Stimulated activated CD4-positive, alpha-beta T cell treated with anti-CD3 and anti-CD28 coated beads, Interleukin-4, amount 100 ng/mL, for 1 hour (primary cell): Measurements from ENCODE around the gene TERB2.
A peak's percentile ranks its signal among the peaks of the same experiment; 100 is the strongest.
"Not testable (repeated sequence)": the region's sequence is repeated elsewhere in the genome, so short reads cannot be mapped to it uniquely, and the experiment has no call there.

Source experiments
- DNase-seq: peaks from one replicate; pipeline ENCODE4 v3.0.0-alpha.2; 2020

TERB2 gene

DNA sequence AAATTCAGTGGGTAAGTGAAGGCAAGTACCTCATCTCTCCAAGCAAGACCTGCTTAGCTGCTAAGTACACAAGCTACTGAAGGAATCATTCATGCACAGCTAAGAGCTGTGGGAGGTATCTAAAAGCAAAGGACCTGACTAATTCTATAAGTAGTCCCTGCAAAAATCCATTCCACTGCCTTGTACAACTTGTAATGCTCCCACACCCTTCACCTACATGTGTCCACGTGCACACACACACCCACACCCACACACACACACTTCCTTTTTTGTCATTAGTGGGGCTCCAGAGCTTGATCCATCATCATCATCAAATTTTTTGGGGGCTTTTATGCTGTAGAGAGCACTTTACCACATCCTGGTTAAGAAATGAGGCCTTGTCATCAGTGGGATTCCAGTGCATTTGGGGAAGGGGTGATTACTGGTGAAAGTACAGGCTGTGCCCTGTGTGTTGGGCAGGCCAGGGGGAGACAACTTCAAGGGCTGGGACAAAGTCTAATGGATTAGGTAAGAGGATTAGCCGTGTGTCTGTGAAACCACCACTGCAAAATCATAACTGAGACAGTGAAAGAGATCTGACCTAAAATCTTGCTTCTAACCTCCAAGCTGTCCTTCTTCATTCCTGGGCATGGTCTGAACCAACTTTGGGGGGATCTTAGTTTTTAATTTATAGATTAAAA lies 47.4 kb downstream of the TERB2 start:
- DNase-seq: not testable (repeated sequence)

DNA sequence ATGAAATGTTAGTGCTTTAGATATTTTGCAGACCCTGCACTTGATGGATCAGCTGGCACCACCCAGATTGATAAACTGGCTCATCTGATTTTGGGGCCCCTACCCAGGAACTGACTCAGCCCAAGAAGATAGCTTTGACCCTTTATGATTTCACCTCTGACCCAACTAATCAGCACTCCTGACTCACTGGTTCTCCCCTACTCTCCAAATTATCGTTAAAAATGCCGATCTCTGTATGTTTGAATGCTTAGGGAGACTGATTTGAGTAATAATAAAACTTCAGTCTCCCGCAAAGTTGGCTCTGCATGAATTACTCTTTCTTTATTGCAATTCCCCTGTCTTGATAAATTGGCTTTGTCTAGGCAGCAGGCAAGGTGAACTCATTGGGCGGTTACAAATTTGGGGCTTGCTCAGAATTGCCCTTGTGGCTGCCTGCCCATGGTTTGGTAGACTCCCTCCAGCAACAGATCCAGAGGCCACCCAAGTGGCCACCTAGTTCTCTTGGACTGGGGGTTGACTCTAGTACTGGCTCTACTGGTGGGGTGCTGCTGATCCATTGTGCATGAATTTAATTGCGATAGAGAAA lies 48.2 kb downstream of the TERB2 start:
- not testable (repeated sequence) for DNase-seq

DNA sequence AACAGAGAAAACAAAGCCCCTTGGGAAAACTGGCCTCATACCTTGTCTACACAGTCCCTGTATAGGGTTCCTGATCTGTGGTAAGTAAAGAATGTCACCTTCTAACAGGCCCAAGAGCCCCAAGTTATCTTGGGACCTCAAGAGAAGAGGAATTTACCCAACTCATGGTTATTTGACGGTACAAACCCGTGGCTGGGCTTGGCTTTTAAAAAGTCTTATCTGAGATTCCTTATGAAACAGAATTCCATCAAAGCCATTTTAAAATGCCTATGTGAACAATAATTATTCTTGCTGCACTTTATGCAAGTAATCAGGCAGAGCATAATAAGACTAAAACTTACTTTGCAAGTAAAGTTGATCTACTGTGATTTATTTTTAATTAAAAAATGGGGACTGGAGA lies 52.6 kb downstream of the TERB2 start:
- DNase-seq: no peak

DNA sequence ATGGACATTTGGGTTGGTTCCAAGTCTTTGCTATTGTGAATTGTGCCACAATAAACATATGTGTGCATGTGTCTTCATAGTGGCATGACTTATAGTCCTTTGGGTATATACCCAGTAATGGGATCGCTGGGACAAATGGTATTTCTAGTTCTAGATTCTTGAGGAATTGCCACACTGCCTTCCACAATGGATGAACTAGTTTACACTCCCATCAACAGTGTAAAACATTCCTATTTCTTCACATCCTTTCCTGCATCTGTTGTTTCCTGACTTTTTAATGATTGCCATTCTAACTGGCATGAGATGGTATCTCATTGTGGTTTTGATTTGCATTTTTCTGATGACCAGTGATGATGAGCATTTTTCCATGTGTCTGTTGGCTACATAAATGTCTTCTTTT lies 58.6 kb downstream of the TERB2 start:
- not testable (repeated sequence) for DNase-seq

DNA sequence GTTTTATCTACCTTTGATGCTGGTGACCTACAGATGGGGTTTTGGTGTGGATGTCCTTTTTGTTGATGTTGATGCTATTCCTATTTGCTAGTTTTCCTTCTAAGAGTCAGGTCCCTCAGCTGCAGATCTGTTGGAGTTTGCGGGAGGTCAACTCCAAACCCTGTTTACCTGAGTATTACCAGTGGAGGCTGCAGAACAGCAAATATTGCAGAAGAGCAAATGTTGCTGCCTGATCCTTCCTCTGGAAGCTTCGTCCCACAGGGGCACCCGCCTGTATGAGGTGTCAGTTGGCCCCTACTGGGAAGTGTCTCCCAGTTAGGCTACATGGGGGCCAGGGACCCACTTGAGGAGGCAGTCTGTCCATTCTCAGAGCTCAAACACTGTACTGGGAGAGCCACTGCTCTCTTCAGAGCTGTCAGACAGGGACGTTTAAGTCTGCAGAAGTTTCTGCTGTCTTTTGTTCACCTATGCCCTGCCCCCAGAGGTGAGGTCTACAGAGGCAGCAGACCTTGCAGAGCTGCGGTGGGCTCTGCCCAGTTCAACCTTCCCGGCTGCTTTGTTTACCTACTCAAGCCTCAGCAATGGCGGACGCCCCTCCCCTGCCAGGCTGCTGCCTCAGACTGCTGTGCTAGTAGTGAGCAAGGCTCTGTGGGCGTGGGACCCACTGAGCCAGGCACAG lies 63.9 kb downstream of the TERB2 start:
- not testable (repeated sequence) for DNase-seq

GRCh38 chr15:45020901-45021259 lies 64.4 kb downstream of the TERB2 start:
- DNase-seq: not testable (repeated sequence)

- DNase-seq: no peak
Measured at GRCh38 chr15:45021348-45021747, 64.9 kb downstream of the TERB2 start.

DNA sequence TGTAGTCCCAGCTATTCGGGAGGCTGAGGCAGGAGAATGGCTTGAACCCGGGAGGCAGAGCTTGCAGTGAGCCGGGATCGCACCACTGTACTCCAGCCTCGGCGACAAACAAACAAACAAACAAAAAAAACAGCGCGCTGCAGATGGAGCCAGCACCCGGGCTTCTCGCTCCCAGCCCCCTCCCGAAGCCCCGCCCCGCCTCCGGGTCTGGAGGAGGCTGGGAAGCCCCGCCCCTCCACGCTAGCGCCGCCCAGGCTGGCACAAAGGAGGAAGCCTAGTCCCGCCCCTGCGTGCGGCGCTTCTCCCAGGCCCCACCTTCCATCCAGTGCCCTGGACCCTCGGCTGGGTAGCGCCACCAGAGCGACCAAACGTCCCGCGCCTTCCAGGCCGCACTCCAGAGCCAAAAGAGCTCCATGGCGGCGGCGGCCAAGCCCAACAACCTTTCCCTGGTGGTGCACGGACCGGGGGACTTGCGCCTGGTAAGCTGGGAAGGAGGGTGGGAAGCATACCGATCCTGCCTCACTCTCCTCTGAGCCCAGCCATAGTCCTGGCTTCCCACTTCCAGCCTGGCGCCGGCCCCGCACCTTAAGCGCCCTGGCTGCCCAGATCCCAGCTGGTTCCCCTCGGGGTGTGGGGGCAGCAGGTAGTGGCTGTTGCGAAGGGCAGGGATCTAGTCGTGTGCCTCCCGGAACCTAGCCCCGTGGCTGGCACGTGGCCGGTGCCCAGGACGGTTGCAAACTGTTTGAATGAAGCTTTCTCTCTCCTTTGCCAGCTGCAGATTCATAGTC lies 66.6 kb downstream of the TERB2 start, which contains the start of gene SORD:
Gene SORD (plus strand): TSS at position 325 of the 788 bp plus-strand sequence. CDS start 89 bp downstream, at position 414.
- DNase-seq: peak; percentile 97

GRCh38 chr15:45023659-45024225 lies 67.3 kb downstream of the TERB2 start:
- no peak for DNase-seq

DNA sequence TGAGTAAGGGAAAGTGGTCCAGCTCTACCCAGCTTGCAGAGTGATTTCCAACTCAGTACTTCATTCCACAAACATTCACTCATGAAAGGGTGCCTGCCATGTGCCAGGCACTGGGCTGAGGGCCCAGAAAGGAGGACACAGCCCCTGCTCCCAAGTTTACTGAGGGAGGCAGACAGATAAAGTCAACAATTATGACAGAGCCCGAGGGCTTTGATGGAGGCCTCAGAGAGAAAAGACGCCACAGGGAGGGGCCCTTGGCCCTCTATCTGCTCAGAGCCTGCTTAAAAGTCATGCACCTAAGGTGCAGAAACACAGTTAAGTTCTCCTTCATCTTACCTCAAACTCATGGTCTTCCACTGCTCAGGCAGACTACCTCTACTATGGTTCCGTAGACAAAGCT lies 68.2 kb downstream of the TERB2 start:
- DNase-seq: not testable (repeated sequence)

DNA sequence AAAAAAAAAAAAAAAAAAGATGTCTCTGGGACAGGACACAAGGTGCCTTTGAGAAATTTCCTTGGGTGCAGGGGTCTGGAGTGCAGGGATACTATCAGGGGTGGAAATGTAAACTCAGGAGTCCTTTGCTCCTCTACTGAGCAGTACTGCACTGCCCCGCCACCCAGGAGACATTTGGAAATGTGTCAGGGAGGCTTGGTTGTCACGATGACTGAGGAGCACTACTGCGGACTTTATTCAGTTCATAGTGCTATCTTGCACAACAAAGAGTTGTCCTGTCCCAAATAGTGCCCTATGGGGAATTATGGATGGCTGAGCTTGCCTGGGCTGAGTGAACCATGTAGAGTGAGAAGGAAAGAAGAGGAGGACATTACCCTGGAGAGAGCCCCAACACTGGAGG lies 69.1 kb downstream of the TERB2 start:
- not testable (repeated sequence) for DNase-seq

GRCh38 chr15:45026651-45027190 lies 70.2 kb downstream of the TERB2 start:
- no peak for DNase-seq

DNA sequence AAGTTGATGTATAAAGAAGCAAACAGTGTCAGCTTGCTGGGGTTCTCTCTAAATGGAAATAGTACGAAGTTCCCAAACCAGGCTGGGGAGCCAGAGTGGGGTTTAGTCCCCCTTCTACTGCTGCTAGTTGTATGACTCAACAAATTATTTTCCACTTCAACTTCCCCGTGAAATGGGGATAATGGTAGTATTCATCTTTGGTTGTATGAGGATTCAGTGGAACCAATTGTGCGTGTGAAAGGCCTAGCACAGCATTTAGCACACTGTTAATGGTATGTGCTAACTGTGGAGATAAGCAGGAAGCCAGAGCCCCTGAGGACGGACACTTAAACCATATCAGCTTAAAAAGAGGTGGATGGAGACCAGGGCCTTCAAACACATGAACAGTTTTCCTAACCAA lies 70.7 kb downstream of the TERB2 start:
- DNase-seq: no peak
